ENCODE data around the gene PHF2.

The PHF2 gene

DNA sequence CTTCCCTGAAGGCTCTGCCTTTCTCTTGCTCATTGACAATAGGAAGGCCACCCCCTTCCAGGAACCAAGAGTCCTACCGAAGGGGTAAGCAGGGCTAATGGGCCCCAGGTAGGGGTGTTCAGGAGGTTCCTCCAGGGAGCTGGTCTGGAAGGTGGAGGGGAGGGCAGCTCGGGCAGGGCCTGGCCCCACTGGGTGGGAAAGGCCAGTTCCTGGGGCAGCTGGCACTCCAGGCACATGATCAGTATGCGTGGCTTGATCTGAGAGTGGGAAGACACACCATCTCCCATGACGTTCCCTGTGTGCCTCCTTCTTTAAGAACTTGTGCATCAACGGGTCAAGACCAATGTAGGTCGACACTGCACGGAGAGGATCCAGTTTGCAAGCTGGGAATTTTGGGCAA is 149.8 kb downstream of the PHF2 start:
- Histone ChIP-seq H3K27ac (ENCODE audit: low read depth, low read length) (no peak overlapping the region), H3K36me3 (ENCODE audit: control insufficient read depth, insufficient read depth, low read length) (no peaks in the 10 kb centered on the region), H3K4me3 (ENCODE audit: low read depth, low read length) (no peak overlapping the region), H3K27me3 (ENCODE audit: control insufficient read depth, insufficient read depth, low read length) (no peaks in the 10 kb centered on the region), H3K9me3 (ENCODE audit: control insufficient read depth, insufficient read depth, low read length) (no peaks in the 10 kb centered on the region), H3K9ac (ENCODE audit: low read depth, low read length) (no peak overlapping the region), H3K4me1 (ENCODE audit: control insufficient read depth, insufficient read depth, low read length) (no peaks in the 10 kb centered on the region)
